ENCODE results near the gene ZNF605.
"Not testable (repeated sequence)": the region's sequence is repeated elsewhere in the genome, so short reads cannot be mapped to it uniquely, and the experiment has no call there.

The ZNF605 gene

GRCh38 chr12:132956011-132956788 lies at the start of gene ZNF605:
Gene ZNF605, minus strand, starts transcription at chr12:132956306. Its CDS starts 10,671 bp downstream, at chr12:132945635.
- DNase-seq (ENCODE audit: low read depth, low spot score): peak; percentile 59

GRCh38 chr12:132998741-132999140 lies 42.6 kb upstream of the ZNF605 start:
- DNase-seq (ENCODE audit: low read depth, low spot score): no peak

GRCh38 chr12:132986885-132987225 lies 30.7 kb upstream of the ZNF605 start:
- DNase-seq (ENCODE audit: low read depth, low spot score): no peak

GRCh38 chr12:132986001-132986884 lies 30.1 kb upstream of the ZNF605 start, which contains the start of gene ZNF26:
Gene ZNF26, plus strand, starts transcription at chr12:132986367. Its CDS starts 474 bp downstream, at chr12:132986841.
- DNase-seq (ENCODE audit: low read depth, low spot score): peak; percentile 71

GRCh38 chr12:132976870-132977269 lies 20.8 kb upstream of the ZNF605 start:
- DNase-seq (ENCODE audit: low read depth, low spot score): not testable (repeated sequence)

- DNase-seq (ENCODE audit: low read depth, low spot score): no peak
Observed at GRCh38 chr12:132972374-132972773, 16.3 kb upstream of the ZNF605 start.

GRCh38 chr12:132967736-132968135 lies 11.6 kb upstream of the ZNF605 start:
- no peak for DNase-seq (ENCODE audit: low read depth, low spot score)

GRCh38 chr12:132966676-132967415 lies 10.7 kb upstream of the ZNF605 start:
- no peak for DNase-seq (ENCODE audit: low read depth, low spot score)

- DNase-seq (ENCODE audit: low read depth, low spot score): no peak
Observed at GRCh38 chr12:132965796-132966195, 9.7 kb upstream of the ZNF605 start.

- not testable (repeated sequence) for DNase-seq (ENCODE audit: low read depth, low spot score)
Observed at GRCh38 chr12:132963947-132964346, 7.8 kb upstream of the ZNF605 start.

- not testable (repeated sequence) for DNase-seq (ENCODE audit: low read depth, low spot score)
Observed at GRCh38 chr12:132961790-132962189, 5.7 kb upstream of the ZNF605 start.

GRCh38 chr12:132955094-132956010 lies 754 bp downstream of the ZNF605 start:
- peak; percentile 16 for DNase-seq (ENCODE audit: low read depth, low spot score)

GRCh38 chr12:132954471-132955048 lies 1.5 kb downstream of the ZNF605 start:
- DNase-seq (ENCODE audit: low read depth, low spot score): no peak

GRCh38 chr12:132953771-132954170 lies 2.3 kb downstream of the ZNF605 start:
- no peak for DNase-seq (ENCODE audit: low read depth, low spot score)

GRCh38 chr12:132953163-132953425 lies 3.0 kb downstream of the ZNF605 start:
- no peak for DNase-seq (ENCODE audit: low read depth, low spot score)

- DNase-seq (ENCODE audit: low read depth, low spot score): no peak
Observed at GRCh38 chr12:132952371-132953162, 3.5 kb downstream of the ZNF605 start.

- no peak for DNase-seq (ENCODE audit: low read depth, low spot score)
Observed at GRCh38 chr12:132951649-132952048, 4.5 kb downstream of the ZNF605 start.

GRCh38 chr12:132950844-132951535 lies 5.1 kb downstream of the ZNF605 start:
- no peak for DNase-seq (ENCODE audit: low read depth, low spot score)
